GM19452 (cell line): ENCODE data around the gene MRPL11.

Source experiments
- ATAC-seq: cut with Tn5 transposase; IDR thresholded peaks from one replicate; pipeline ENCODE4 v1.9.1; 2021; ENCODE audit not compliant: unreplicated experiment

Gene MRPL11

GRCh38 chr11:66407651-66408050 is 31.0 kb downstream of the MRPL11 start:
- ATAC-seq, result no peak

GRCh38 chr11:66393954-66394353 is 44.7 kb downstream of the MRPL11 start:
- no peak for ATAC-seq

- ATAC-seq, result no peak
These were observed 47.3 kb downstream of the MRPL11 start for GRCh38 chr11:66391322-66391721.

DNA sequence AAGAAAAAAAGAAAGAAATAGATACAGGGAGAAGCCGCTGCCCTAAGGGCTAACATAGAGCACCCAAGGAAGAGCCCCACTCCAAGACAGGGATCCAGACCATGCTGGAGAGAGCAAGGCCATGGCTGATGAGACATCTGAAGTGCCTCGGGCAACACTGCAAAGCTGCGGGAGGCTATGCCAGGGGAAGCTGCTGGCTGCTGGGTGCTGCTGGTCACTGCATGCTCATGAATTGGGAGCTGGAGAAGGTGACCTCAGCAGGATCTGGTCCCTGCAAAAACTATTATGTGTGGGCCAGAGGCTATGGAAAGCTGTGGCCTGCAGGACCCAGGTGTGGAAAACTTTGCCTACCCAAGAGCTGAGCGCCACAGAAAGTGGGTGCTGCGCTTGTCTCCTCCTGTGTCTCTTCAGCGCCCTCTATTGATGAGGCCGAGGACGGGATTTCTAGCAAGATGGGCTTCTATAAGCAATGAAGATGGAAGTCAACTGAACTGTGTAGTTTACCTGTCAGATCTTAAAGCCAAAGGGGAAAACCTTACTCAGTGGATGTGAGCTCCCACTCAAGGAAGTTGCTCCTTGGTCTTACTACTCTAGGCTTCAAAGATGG is 49.8 kb downstream of the MRPL11 start:
- ATAC-seq, result no peak

- ATAC-seq, result no peak
These were observed 52.2 kb downstream of the MRPL11 start for GRCh38 chr11:66386171-66387069.
